CD4-positive, alpha-beta T cell treated with Interleukin-6 for 4 hours (primary cell): ENCODE results near the gene EIF3D.

Source experiments
- DNase-seq: peaks from one replicate; pipeline ENCODE4 v3.0.0-alpha.2; 2020; ENCODE audit warnings: mixed read lengths

EIF3D gene

GRCh38 chr22:36464715-36465231, 64.2 kb downstream of the EIF3D start:
- DNase-seq, result no peak

- no peak for DNase-seq
Measured at GRCh38 chr22:36463783-36464184, 65.2 kb downstream of the EIF3D start.

GRCh38 chr22:36461665-36462649, 67.0 kb downstream of the EIF3D start:
- DNase-seq, result no peak
